Esophagus muscularis mucosa (tissue), 4 donors: ENCODE data around the gene BCR.

Source experiments
- EP300 ChIP-seq: sonication (generic); formaldehyde crosslinking; IDR thresholded peaks from one replicate; pipeline ENCODE4 v1.6.1; 2017; ENCODE audit warnings: antibody characterized with exemption
- POLR2A ChIP-seq: fragments of 450-650 bp; IDR thresholded peaks from one replicate; pipeline ENCODE4 v1.6.1; 2017; ENCODE audit warnings: antibody characterized with exemption, moderate library complexity, mild to moderate bottlenecking, low read depth
- POLR2AphosphoS5 ChIP-seq, 2 donors: sonication (generic); formaldehyde crosslinking; IDR thresholded peaks; one replicate each; pipeline ENCODE4 v1.6.1; 2017; ENCODE audit warnings: antibody characterized with exemption in 2 of 2
- TF ChIP-seq, protein P1 (sequence below), 3 experiments: fragments of 200-600 bp in 2 of 3; fragments of 450-650 bp in 1 of 3; sonication (generic) in 2 of 3; IDR thresholded peaks; one replicate each; pipeline ENCODE4 v1.5.1; 2017 to 2019; ENCODE audit warnings: antibody characterized with exemption in 3 of 3, mild to moderate bottlenecking in 2 of 3, moderate library complexity in 1 of 3

- TF ChIP-seq, protein P1, sequence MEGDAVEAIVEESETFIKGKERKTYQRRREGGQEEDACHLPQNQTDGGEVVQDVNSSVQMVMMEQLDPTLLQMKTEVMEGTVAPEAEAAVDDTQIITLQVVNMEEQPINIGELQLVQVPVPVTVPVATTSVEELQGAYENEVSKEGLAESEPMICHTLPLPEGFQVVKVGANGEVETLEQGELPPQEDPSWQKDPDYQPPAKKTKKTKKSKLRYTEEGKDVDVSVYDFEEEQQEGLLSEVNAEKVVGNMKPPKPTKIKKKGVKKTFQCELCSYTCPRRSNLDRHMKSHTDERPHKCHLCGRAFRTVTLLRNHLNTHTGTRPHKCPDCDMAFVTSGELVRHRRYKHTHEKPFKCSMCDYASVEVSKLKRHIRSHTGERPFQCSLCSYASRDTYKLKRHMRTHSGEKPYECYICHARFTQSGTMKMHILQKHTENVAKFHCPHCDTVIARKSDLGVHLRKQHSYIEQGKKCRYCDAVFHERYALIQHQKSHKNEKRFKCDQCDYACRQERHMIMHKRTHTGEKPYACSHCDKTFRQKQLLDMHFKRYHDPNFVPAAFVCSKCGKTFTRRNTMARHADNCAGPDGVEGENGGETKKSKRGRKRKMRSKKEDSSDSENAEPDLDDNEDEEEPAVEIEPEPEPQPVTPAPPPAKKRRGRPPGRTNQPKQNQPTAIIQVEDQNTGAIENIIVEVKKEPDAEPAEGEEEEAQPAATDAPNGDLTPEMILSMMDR (IDR thresholded peaks at IDR 0.05) = no peak
- TF ChIP-seq POLR2AphosphoS5 (IDR thresholded peaks at IDR 0.05) (no peak), POLR2A (no peak), EP300 (no peak)
Observed at GRCh38 chr22:23255506-23256170, 75.3 kb downstream of the BCR start.
